Activated CD8-positive, alpha-beta T cell treated with anti-CD3 and anti-CD28 coated beads for 36 hours (primary cell): ENCODE results near the gene NOMO2. TPM values are rescaled to one million over a fixed set of nuclear protein-coding genes. Genes with fewer than 3 reads are reported as not detected.
A peak's percentile ranks its signal among the peaks of the same experiment; 100 is the strongest.
"Not testable (repeated sequence)": the region's sequence is repeated elsewhere in the genome, so short reads cannot be mapped to it uniquely, and the experiment has no call there.

Experiments
- ATAC-seq: fragments of 200-7000 bp; cut with Tn5 transposase; one replicate; pipeline ENCODE4 v1.10.0; 2021; ENCODE audit warnings: mild to moderate bottlenecking, moderate library complexity
- CTCF ChIA-PET: fragments of 350-600 bp; sonication (Branson Sonifier 250); formaldehyde crosslinking; loops from one replicate; lab custom pipeline; 2021; ENCODE audit warnings: antibody characterized with exemption; lab: Charles Lee
- POLR2A ChIA-PET: fragments of 350-600 bp; sonication (Branson Sonifier 250); formaldehyde crosslinking; loops from one replicate; lab custom pipeline; 2021; ENCODE audit warnings: antibody characterized with exemption; lab: Charles Lee
- DNase-seq: peaks from one replicate; pipeline ENCODE4 v3.0.0-alpha.2; 2020
- H3K27ac Mint-ChIP-seq: one replicate; pipeline ENCODE4 v1.8.0; 2021; ENCODE audit warnings: mild to moderate bottlenecking, mixed read lengths
- H3K27me3 Mint-ChIP-seq: one replicate; pipeline ENCODE4 v1.8.0; 2021; ENCODE audit warnings: mixed read lengths
- H3K36me3 Mint-ChIP-seq: one replicate; pipeline ENCODE4 v1.8.0; 2021; ENCODE audit warnings: low read depth, mixed read lengths
- H3K4me1 Mint-ChIP-seq: one replicate; pipeline ENCODE4 v1.8.0; 2021; ENCODE audit warnings: low read depth, mixed read lengths
- H3K4me3 Mint-ChIP-seq: one replicate; pipeline ENCODE4 v1.8.0; 2021; ENCODE audit warnings: mild to moderate bottlenecking, moderate library complexity, mixed read lengths
- H3K9me3 Mint-ChIP-seq: one replicate; pipeline ENCODE4 v1.8.0; 2021; ENCODE audit warnings: mixed read lengths
- intact Hi-C: fragments of 100-400 bp; cut with micrococcal nuclease; formaldehyde crosslinking; loops from one replicate; pipeline ENCODE4 v1.10.0; 2022
- total RNA-seq, 2 experiments: library from RNA; stranded (reverse); gene quantifications; one replicate each; pipeline ENCODE4 v1.2.3, GENCODE V29; 2021
- TF ChIP-seq, protein P1 (sequence below): fragments of 200-600 bp; IDR thresholded peaks from one replicate; pipeline ENCODE4 v1.8.0; 2022; ENCODE audit warnings: antibody characterized with exemption, mild to moderate bottlenecking

The NOMO2 gene
- total RNA-seq, 2 experiments from 2014 or later = 72.0 to 73.7 TPM

DNA sequence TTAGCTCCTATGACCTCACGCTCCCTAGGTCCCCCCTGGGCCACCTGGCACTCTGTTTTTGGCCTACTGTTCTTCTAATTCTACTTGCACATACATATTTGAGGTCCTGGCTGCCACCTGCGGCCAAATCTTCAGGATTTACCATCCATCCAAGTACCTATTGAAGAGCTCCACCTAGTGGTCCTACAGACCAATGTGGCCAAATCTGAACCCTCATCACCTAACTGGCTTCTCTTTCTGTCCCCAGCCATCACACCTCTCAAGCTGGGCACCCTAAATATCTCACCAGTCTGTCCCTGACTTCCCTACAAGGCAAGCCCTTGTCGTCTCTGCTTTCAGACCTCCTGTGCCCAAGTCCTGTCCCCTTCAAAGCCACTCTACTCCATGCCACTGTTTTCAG, 24.9 kb downstream of the NOMO2 start:
- POLR2A ChIA-PET, H3K27me3 Mint-ChIP-seq, CTCF ChIA-PET, intact Hi-C loops, H3K4me3 Mint-ChIP-seq, H3K9me3 Mint-ChIP-seq, DNase-seq, H3K4me1 Mint-ChIP-seq, H3K27ac Mint-ChIP-seq: not testable (repeated sequence)
- peak; percentile 56 for ATAC-seq
- TF ChIP-seq, protein P1, sequence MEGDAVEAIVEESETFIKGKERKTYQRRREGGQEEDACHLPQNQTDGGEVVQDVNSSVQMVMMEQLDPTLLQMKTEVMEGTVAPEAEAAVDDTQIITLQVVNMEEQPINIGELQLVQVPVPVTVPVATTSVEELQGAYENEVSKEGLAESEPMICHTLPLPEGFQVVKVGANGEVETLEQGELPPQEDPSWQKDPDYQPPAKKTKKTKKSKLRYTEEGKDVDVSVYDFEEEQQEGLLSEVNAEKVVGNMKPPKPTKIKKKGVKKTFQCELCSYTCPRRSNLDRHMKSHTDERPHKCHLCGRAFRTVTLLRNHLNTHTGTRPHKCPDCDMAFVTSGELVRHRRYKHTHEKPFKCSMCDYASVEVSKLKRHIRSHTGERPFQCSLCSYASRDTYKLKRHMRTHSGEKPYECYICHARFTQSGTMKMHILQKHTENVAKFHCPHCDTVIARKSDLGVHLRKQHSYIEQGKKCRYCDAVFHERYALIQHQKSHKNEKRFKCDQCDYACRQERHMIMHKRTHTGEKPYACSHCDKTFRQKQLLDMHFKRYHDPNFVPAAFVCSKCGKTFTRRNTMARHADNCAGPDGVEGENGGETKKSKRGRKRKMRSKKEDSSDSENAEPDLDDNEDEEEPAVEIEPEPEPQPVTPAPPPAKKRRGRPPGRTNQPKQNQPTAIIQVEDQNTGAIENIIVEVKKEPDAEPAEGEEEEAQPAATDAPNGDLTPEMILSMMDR = peak; percentile 37
- H3K36me3 Mint-ChIP-seq = peaks cover 16% of the 10 kb centered on the region

DNA sequence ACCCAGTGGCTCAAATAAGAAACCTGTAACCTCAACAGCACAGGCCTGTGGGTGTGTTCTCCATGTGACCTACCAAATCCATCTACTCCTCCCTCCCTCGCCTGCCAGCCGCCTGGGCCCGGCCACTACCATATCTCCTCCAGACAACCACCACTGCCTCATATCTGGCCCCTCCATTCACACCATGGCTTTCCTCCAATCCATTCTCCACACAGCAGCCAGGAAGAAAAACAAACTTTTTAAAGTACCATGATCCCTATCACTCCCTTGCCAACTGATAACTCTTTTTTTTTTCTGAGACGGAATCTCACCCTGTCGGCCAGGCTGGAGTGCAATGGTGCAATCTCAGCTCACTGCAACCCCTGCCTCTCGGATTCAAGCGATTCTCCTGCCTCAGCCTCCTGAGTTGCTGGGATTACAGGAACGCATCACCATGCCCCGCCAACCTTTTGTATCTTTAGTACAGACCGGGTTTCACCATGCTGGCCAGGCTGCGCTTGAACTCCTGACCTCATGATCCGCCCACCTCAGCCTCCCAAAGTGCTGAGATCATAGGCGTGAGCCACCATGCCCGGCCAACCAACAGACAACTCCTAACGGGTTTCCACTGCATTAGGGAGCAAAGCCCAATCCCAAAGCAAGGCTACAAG, 26.3 kb downstream of the NOMO2 start:
- CTCF ChIA-PET, DNase-seq, H3K27ac Mint-ChIP-seq, ATAC-seq, POLR2A ChIA-PET, H3K9me3 Mint-ChIP-seq, intact Hi-C loops, H3K27me3 Mint-ChIP-seq, H3K4me1 Mint-ChIP-seq, H3K4me3 Mint-ChIP-seq: not testable (repeated sequence)
- peaks cover 15% of the 10 kb centered on the region for H3K36me3 Mint-ChIP-seq

DNA sequence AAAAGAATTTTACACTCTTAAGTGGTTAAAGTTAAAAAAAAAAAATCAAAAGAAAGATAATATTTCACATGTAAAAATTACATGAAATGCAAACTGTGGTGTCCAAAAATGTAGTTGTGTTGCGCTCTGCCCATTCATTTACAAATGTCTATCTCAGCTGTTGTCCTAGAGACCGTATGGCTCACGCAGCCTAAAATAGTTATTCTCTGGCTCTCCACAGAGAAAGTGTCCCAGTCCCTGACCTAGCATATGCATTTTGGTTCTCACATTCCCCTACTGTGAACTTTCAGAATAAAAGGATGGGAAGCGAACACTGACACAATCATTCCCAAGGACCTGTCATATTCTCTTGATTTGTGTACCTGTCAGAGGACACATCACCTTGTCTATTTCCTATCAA, 27.6 kb downstream of the NOMO2 start:
- H3K4me3 Mint-ChIP-seq, H3K4me1 Mint-ChIP-seq, DNase-seq, ATAC-seq, H3K27ac Mint-ChIP-seq, intact Hi-C loops, CTCF ChIA-PET, H3K9me3 Mint-ChIP-seq, POLR2A ChIA-PET, H3K27me3 Mint-ChIP-seq: not testable (repeated sequence)
- peaks cover 12% of the 10 kb centered on the region for H3K36me3 Mint-ChIP-seq

DNA sequence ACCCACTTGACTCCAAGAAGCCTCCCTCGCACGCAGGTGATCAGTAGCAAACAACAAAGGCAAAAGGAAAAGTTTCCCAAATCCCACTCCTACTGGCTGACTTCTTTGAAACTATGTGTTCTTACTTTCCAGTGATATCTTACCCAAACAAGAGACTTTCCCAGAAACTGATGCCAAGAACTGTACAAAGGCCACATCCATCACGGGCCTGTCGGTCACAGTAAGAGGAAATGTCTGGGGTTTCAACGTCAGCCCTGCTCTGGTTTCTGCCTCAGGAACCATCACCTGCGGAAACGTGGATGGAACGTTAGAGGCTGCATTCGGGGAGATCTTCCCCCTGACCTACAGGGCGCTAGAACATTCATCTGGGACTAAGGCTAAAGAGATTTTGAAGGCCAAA, 30.6 kb downstream of the NOMO2 start:
- H3K36me3 Mint-ChIP-seq = peaks cover 18% of the 10 kb centered on the region
- H3K27me3 Mint-ChIP-seq, H3K4me3 Mint-ChIP-seq, CTCF ChIA-PET, DNase-seq, ATAC-seq, intact Hi-C loops, H3K4me1 Mint-ChIP-seq, POLR2A ChIA-PET, H3K9me3 Mint-ChIP-seq, H3K27ac Mint-ChIP-seq: not testable (repeated sequence)

DNA sequence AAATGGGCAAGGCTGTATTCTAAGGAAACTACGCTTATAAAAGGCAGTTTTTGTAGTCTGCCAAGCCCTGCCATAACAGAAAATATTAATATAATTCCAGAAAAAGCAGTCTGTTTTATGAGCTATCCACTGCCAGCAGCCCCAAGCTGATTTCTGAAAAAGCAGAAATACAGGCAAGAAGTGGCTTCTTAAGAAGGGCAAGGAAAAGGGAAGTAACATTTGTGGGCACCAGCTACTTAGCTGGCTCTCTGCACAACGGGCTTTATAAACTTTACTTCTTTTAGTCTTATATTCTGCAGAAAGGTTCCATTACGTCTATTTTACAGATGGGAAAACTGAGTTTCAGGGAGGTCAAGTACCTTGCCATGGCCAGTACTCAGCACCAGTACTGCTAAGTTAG, 31.6 kb downstream of the NOMO2 start:
- H3K4me3 Mint-ChIP-seq, CTCF ChIA-PET, H3K27me3 Mint-ChIP-seq, POLR2A ChIA-PET, ATAC-seq, intact Hi-C loops, DNase-seq, H3K27ac Mint-ChIP-seq, H3K9me3 Mint-ChIP-seq, H3K4me1 Mint-ChIP-seq: not testable (repeated sequence)
- H3K36me3 Mint-ChIP-seq = peaks cover 15% of the 10 kb centered on the region

DNA sequence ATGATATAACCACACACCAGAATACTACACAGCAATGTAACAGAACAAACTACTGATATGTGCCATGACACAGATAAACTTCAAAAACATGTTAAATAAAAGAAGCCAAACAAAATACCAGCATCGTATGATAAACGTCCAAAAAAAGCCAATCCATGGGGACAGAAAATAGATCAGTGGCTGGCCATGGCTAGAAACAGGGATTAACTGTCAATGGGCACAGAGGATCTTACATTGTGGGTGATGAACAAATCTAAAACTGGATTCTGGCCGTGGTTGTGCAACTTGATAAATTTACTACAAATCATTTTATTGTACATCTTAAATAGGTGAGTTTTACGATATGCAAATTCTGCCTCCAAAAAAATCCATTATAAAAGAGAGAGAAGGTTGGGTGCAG, 35.4 kb downstream of the NOMO2 start:
- intact Hi-C loops = not testable (repeated sequence)

DNA sequence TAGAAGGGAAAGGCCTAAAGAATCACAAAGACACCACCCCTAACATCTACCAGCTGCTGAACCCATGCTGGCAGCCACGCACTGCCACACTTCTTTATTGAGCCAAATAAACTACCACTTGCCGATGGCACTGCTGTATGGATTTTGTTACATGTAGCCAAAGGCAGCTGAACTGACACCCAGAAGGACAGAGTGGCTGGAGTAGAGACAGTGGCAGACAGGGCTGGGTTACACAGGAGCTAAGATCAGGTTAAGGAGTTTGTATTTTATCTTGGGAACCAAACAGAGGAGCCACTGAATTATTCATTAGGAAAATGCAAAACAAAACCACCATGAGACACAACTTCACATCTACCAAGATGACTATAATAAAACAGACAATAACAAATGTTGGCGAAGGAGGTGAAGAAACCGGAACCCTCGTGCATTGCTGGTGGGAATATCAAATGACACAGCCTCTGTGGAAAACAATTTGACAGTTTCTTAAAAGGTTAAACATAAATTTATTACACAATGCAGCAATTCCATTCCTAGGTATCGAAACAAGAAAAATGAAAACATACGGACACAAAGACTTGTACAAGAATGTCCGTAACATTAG, 35.9 kb downstream of the NOMO2 start:
- intact Hi-C loops, H3K27me3 Mint-ChIP-seq, CTCF ChIA-PET, H3K4me3 Mint-ChIP-seq, DNase-seq, POLR2A ChIA-PET, H3K9me3 Mint-ChIP-seq, ATAC-seq, H3K4me1 Mint-ChIP-seq, H3K27ac Mint-ChIP-seq: not testable (repeated sequence)
- peaks cover 13% of the 10 kb centered on the region for H3K36me3 Mint-ChIP-seq

More for the DNA sequence above, 35.4 kb downstream of the NOMO2 start:
- H3K27ac Mint-ChIP-seq, H3K4me3 Mint-ChIP-seq, DNase-seq, ATAC-seq, H3K4me1 Mint-ChIP-seq, POLR2A ChIA-PET, CTCF ChIA-PET, H3K27me3 Mint-ChIP-seq, H3K9me3 Mint-ChIP-seq: not testable (repeated sequence)
- peaks cover 13% of the 10 kb centered on the region for H3K36me3 Mint-ChIP-seq

DNA sequence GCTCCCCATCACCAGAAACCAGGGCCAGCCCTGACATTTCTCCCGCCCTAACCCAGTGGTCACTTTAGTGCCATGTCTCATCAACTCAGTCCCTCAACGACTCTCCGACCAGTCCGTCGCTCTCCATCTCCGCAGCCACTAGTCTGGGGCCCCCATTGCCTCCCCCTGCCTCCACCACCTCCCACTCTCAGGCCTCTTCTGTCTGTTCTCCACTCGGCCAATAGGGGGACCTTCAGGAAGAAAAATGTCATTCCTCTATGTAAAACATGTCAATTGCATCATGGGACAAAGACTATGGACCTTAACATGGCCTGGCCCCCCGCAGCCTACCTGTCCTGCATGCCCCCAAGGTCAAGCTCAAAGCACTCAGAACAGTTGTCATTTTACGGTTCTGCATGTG, 39.3 kb downstream of the NOMO2 start:
- POLR2A ChIA-PET, H3K4me1 Mint-ChIP-seq, H3K27me3 Mint-ChIP-seq, ATAC-seq, H3K27ac Mint-ChIP-seq, intact Hi-C loops, H3K4me3 Mint-ChIP-seq, H3K36me3 Mint-ChIP-seq, H3K9me3 Mint-ChIP-seq, DNase-seq, CTCF ChIA-PET: not testable (repeated sequence)

DNA sequence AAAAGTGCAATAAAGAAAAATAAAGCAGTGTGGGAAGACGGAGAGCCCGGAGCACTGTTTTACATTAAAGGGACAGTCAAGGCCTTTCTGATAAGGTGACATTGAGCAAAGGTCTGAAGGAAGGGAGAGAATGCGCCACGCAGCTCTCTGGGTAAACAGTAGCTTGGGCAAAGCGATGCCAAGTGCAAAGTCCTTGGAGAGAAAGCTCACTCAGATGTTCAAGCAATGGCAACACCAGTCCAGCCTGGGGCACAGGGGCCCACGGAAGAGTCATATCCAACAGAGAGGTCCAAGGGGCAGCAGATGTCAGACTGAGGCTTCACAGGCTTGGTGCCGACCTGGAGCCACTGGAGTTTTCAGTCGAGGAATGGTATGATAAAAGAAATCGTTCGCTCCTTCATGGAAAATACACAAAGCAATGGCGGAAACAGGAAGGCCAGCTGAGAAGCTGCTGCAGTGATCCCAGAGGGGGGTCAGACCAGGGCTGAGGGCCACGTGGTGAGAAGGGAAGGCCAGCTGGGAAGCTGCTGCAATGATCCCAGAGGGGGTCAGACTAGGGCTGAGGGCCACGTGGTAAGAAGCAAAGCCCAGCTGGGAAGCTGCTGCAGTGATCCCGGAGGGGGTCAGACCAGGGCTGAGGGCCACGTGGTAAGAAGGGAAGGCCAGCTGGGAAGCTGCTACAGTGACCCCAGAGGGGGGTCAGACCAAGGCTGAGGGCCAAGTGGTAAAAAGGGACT, 40.3 kb downstream of the NOMO2 start:
- CTCF ChIA-PET, ATAC-seq, H3K27me3 Mint-ChIP-seq, intact Hi-C loops, H3K9me3 Mint-ChIP-seq, DNase-seq, H3K27ac Mint-ChIP-seq, POLR2A ChIA-PET, H3K4me3 Mint-ChIP-seq, H3K4me1 Mint-ChIP-seq, H3K36me3 Mint-ChIP-seq: not testable (repeated sequence)

DNA sequence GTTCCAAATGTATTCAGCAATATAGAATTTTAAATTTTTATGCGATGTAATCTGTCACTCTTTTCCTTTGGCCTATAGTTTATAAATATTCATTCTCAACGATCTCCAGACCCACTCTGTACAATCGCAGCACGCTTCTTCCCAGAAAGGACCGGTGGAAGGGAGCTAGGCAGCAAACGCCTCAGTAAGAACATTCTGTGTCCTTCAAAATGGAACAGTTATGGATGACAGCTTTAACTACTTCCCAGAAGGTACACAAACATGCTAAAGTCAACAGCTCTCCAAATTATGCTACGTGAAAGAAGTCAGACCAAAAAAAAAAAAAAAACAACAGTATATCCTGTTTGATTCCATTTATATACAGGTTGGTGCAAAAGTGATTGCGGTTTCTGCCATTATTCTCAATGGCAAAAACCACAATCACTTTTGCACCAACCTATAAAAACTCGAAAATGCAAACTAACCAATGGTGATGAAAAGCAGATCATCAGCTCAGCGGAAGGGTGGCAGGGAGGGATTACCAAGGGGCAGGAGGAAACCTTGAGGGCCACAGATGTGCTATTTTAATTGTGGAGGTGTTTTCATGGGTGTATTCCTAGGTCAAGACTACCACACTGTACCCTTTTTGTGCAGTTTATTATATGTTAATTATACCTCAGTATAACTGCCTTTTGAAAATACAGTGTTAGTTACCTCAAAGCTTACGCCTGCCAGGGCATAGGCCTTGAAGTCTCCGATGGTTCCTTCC, 43.2 kb downstream of the NOMO2 start:
- ATAC-seq, H3K27ac Mint-ChIP-seq, H3K36me3 Mint-ChIP-seq, POLR2A ChIA-PET, H3K9me3 Mint-ChIP-seq, H3K27me3 Mint-ChIP-seq, H3K4me3 Mint-ChIP-seq, CTCF ChIA-PET, intact Hi-C loops, H3K4me1 Mint-ChIP-seq, DNase-seq: not testable (repeated sequence)
